Erythroblast (primary cell): ENCODE data around the gene NCAPG2.
"Not testable (repeated sequence)": the region's sequence is repeated elsewhere in the genome, so short reads cannot be mapped to it uniquely, and the experiment has no call there.

ENCODE experiments used
- DNase-seq, 2 experiments: peaks; one replicate each; lab custom pipeline; 2025; lab: John Stamatoyannopoulos, UW
- GATA1 ChIP-seq: IDR thresholded peaks from 2 replicates; pipeline ENCODE4 v1.6.1; 2011; ENCODE audit warnings: low read depth, mild to moderate bottlenecking, control low read depth, low read length, moderate library complexity
- POLR2A ChIP-seq: IDR thresholded peaks from 2 replicates; pipeline ENCODE4 v1.6.1; 2011; ENCODE audit warnings: mild to moderate bottlenecking, low read length

The NCAPG2 gene

DNA sequence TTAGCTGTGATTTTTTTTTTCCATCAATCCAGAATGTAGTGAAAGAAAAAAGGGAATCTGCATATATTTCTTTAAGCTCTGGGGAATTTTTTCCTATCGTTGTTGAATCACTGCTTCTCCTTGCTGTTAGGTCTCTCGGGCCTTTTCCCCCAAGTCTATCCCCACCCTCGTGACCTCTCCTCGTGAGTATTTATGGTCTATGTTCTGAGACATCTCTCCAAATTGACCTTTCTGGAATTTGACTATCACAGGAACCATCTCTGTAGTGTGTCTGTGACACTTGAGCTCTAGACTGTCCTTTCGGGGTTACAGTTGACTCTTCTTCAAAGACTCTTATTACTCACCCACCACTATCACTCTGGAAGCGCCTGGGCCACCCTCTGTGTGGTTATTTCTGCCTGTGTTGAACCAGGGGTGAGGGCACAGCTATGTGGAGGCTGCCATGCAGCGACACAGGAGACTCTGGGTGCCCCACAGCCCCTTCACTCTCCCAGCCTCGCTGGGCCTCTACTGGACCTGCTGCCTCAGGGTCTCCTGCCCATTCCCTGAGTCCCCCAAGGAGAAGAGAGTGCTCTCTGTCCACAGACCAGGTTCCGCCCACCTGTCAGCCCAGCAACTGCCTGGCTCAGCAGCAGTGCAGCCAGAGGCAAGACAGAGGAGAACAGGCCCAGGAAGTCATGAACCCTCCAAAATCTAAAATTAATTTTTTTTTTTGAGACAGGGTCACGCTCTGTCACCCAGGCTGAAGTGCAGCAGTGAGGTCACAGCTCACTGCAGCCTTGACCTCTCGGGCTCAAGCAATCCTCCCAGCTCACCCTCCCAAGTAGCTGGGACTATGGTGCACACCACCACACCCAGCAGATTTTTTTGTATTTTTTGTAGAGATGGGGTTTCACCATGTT, 71.3 kb downstream of the NCAPG2 start:
- DNase-seq: no peak
- no peak for TF ChIP-seq POLR2A
- no peak for TF ChIP-seq GATA1

DNA sequence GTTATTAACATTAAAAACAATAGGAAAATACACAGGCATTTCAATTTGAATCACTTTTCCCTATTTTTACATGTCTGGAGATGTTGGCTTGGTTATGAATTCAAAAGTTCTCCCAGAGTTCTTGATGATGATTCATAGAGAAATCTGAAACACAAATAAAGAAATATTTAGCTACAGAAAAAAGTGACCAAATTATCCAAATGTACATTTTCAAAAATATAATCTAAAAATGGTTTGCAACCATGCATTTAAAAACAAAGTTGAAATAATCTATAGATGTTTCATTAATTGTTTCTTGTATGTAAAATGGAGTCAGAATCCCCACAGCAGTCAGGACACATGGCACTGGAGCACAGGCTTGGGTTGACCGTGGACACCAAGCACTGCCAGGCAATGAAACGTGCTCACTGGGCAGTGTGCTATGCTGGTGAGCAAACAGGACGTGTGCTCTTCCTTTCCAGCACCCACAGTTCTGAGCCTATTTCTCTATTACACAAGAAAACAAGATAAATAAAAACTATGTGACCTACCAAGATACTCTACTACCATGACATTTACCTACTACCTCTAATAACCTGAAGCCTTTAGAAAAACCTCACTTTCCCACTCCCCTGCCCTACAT, 72.9 kb downstream of the NCAPG2 start:
- no peak for TF ChIP-seq POLR2A
- no peak for TF ChIP-seq GATA1
- DNase-seq: no peak

DNA sequence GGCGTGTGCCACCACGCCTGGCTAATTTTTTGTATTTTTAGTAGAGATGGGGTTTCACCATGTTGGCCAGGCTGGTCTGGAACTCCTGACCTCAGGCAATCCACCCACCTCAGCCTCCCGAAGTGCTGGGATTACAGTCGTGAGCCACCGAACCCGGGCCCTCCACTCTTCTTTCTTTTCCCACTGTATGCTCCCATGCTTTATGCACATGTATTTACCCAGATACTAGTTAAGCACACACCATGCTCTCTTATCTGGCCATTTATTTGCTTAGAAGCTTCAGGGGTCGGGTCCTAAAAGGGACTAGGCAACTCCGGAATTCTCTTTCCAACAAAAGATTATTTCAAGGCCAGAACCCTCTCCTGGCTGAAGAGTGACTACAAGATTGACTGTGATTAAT, 78.3 kb downstream of the NCAPG2 start:
- not testable (repeated sequence) for DNase-seq

DNA sequence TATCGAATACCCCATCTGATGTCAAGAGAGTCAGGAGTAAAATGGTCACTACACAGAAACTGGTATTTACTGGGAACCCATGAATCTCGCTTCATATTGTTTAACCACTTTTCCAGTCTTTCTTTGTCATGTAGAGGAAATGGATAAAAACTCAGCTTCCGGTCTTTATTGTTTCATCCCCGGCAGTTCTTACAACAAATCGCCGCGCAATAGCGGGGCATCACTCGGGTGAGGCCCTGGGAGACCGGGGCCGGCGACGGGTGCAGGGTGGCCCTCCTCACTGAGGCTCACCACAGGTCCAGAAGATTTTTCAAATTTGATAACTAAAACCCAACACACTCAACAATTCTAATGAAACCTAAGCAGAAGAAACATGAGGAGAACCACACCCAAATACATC, 81.4 kb downstream of the NCAPG2 start:
- TF ChIP-seq GATA1 (no peak), POLR2A (no peak)
- DNase-seq: no peak

DNA sequence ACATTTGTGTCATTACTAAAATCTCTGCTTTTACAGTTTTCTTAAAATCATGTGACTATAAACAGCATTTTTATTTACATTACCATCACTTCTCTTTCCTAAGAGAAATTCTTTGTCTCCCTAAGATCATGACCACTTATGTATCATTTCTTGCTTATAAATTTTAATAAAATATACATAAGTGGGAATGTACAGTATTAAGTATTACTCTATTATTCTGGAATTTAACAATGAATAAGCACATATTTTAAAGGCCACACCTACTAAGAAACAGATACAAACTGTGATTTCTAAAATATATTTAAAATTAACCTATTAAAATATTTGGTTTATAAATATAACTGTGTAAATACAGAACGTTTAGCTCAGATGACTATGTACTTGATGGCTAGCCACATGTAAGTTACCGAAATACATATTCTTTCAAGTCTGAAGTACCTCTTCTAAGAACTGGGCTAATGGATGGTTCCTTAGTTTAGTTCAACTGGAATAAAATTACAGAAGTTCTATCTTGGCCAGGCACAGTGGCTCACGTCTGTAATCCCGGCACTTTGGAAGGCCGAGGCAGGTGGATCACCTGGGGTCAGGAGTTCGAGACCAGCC, 83.7 kb downstream of the NCAPG2 start:
- DNase-seq: no peak
- TF ChIP-seq GATA1 (no peak), POLR2A (no peak)

DNA sequence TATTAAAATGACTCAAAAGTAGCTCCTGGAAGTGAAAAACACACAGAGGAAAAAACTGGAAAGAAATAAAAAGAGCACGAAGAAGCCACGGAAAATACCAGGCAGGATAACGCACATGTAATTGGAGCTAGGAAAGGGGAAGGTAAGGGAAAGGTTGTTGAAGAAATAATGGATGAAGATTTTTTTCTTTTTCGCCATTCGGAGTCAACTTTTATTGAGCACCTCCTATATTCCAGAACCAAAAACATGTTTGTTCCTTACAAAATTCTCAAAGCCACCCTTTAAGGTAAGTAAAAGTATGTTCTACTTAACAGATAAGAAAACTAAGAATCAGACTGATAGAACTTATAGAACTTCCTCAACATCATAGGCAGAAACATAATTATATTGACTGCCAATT, 84.2 kb downstream of the NCAPG2 start:
- DNase-seq: no peak
- TF ChIP-seq POLR2A (no peak), GATA1 (no peak)

DNA sequence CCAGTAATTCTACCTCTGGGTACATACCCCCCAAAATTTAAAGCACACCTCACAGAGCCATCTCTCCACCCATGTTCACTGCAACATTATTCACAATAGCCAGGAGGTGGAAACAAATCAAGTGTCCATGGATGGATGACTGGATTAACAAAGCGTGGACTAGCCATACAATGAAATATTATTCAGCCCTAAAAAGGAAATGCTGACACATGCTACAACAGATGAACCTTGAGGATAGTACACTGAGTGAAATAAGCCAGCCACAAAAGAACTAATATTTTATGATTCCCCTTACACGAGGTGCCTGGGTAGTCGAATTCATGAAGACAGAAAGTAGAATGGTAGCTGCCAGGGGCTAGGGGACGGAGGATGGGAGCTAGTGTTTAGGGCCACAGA, 85.9 kb downstream of the NCAPG2 start:
- TF ChIP-seq GATA1 (no peak), POLR2A (no peak)
- DNase-seq: no peak

DNA sequence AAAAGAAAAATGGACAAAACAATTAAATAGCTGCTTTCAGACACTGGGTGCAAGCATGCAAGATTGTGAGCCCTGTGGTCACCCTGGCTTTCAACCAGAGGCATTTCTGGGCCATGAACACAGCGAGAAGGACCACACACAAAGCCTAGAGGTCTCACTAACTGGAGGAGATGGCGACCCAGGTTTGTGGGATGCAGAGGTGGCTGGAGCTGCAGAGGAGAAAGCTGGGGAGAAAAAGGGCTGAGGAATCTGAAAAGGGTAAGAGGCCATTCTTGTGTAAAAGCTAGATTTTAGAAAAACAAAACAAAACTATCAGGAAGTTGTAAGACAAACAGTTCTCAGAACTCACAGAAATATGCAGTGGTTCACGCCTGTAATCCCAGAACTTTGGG, 86.9 kb downstream of the NCAPG2 start:
- TF ChIP-seq GATA1 (no peak), POLR2A (no peak)
- DNase-seq: no peak

DNA sequence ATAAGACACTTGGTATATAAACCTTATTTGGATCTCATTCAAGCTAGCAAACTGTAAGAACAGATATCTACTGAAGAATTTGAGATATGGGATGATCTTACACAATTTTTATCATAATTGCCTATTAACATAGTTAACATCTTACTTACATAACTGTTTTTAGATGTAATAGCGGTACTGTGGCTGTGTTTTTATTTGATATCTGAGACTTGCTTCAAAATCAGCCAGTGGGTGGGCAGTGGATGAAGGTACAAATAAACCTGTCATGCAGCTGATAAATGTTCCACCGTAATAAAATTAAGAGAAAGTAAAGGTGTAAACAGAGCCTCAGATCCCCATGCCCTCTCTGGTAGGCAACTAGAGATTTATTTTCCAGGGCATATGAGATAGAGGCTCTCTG, 88.6 kb downstream of the NCAPG2 start:
- no peak for DNase-seq
- TF ChIP-seq GATA1: no peak
- TF ChIP-seq POLR2A: no peak

DNA sequence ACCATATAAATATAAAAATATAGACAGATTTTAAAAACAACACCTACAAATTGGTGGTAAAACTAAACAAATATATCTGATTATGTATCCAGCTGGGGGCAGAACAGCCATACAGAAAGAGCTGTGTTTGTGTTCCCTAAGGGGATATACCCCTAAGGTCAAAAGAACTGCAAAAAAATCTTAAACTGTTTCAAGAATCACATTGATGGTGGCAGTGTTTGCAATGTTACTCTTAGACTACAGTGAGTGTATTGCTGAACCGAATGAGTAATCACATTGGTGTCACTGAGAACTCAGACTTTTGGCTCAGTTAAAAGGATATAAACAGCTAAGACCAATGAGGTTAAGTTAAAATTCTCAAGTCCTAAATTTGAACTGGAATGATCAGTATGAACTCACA, 89.9 kb downstream of the NCAPG2 start:
- TF ChIP-seq GATA1 (no peak), POLR2A (no peak)
- DNase-seq: no peak

DNA sequence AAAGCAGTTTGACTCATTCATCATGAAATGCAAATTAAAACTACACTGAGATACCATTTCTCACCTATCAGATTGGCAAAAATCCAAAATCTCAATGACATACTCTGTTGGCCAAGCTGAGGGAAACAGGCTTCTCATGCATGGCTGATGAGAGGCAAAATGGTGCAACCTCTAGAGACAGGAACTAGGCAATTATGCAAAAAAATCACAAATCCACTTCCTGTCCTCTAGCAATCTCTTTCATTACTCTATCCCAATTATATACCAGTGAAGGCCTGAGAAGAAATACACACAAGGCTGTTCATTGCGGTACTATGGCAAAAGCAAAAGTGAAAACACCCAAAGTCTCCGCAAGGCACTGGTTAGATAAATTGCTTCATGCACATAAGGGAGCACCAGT, 91.1 kb downstream of the NCAPG2 start:
- peak; percentile 12 to 22 for DNase-seq

DNA sequence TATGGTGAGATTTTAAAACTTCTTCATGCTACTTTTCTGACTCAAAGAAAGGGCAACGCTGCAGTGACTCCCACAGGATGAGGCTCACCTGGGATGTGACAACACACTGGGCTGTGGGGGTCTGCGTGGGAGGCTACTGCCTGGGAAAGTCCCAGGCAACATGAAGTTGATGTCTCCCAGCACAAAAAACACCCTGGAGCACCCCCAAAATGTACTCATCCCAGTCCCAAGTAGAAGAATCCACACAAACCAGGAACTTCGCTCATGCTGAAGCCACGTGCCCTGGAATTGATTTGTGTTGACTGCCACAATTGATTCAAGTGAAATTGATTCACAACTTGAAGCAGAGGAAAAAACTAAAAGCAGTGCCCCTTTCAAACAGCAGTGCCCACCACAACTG, 92.1 kb downstream of the NCAPG2 start:
- TF ChIP-seq GATA1: no peak
- TF ChIP-seq POLR2A: no peak
- no peak for DNase-seq

More for the DNA sequence above, 91.1 kb downstream of the NCAPG2 start:
- TF ChIP-seq POLR2A (no peak), GATA1 (no peak)

DNA sequence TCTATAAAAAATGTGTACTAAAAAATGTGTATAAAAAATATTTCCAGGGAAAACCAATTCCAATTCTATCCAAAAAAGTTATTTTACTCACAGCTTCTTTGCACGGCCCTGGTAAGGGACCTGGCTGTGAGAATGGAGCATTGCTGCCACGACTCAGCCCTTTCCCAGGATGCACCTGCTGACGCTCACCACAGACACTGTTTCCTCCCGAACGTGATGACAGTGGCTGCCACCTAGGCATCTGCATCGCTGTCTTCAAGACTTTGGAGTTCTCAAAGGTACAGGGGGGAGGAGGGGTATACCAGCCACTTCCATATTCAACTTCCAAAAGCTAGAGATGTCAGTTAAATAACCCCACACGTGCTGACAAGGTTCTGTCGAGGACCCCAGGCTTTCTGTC, 93.1 kb downstream of the NCAPG2 start:
- TF ChIP-seq GATA1 (no peak), POLR2A (no peak)
- DNase-seq: no peak

DNA sequence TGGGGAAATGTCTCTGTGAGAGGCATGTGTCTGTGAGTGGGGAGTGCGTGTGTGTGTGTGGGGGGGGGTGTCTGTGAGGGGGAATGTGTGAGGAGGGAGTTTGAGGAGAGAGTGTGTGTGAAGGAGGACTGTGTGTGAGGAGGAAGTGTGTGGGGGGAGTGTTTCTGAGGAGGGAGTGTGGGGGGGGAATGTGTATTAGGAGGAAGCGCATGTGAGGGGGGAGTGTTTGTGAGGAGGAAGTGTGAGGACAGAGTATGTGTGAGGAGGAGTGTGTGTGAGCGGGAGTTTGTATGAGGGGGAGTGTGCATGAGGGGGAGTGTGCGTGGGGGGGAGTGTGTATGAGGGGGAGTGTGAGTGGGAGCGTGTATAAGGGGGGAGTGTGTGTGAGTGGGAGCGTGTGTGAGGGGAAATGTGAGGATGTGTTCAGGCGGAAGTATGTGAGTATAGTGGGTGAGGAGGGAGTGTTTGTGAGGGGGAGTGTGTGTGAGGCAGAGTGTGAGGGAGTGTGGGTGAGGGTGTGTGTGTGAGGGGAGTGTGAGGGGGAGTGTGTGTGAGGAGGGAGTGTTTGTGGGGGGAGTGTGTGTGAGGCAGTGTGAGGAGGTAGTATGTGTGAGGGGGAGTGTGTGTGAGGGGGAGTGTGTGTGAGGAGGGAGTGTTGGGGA, 95.2 kb downstream of the NCAPG2 start:
- no peak for TF ChIP-seq POLR2A
- no peak for TF ChIP-seq GATA1
- DNase-seq: no peak
